GM23248 (cell line): Measurements from ENCODE around the gene CACNA1I.

Experiments used
- EZH2 ChIP-seq: fragments of 200-600 bp; sonication (generic); IDR thresholded peaks from 2 replicates; pipeline ENCODE4 v1.6.1; 2018; ENCODE audit warnings: antibody characterized with exemption, mild to moderate bottlenecking; ENCODE audit not compliant: insufficient read depth, poor library complexity, severe bottlenecking
- EZH2phosphoT487 ChIP-seq: fragments of 200-600 bp; sonication (generic); IDR thresholded peaks from 2 replicates; pipeline ENCODE4 v1.6.1; 2018; ENCODE audit warnings: antibody characterized with exemption, moderate library complexity, mild to moderate bottlenecking, low read depth; ENCODE audit not compliant: insufficient read depth

DNA sequence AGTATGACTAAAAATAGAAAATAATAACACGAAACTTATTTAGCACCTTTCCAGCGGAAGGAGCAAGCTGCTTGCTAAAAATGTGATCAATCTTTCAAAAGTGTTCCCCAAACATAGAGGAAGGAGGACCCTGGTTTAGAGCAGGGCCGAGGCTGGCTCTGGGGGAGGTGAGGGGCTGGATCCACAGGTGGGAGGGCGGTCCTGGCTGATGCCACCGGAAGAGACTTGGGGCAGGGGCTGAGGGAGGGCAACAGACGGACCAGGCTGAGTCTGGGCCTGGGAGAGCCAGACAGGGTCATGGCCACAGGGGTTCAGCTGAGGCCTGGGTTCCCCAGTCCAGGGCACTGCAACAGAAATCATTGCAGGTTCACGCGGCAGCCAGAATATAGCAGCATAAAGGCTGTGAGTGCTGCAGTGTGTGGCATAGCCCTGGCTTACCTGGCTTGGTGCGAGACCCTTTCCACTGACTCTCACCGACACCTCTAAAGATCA, 143.3 kb downstream of the CACNA1I start:
- TF ChIP-seq EZH2 (no peak), EZH2phosphoT487 (no peak)
